Keratinocyte (primary cell): ENCODE results near the gene MTFMT. TPM values are rescaled to one million over a fixed set of nuclear protein-coding genes. Genes with fewer than 3 reads are reported as not detected.

Experiments
- DNase-seq: peaks from one replicate; pipeline ENCODE4 v3.0.0-alpha.2; 2011; ENCODE audit warnings: low read depth, missing footprints, low spot score
- FAIRE-seq: peaks from 2 replicates; lab custom pipeline; 2011; peaks lifted over from hg19 to GRCh38; lab: Jason Lieb, UNC
- H2AFZ ChIP-seq: 2 replicates; pipeline ENCODE4 v1.6.0; 2012; ENCODE audit warnings: low read length, control low read depth, inconsistent platforms; ENCODE audit not compliant: control insufficient read depth
- H3K27ac ChIP-seq: 2 replicates; pipeline ENCODE4 v1.5.1; 2011; ENCODE audit warnings: low read length; ENCODE audit not compliant: control insufficient read depth, insufficient read depth
- H3K27me3 ChIP-seq: 3 replicates; pipeline ENCODE4 v1.6.0; 2011; ENCODE audit warnings: low read length; ENCODE audit not compliant: control insufficient read depth, insufficient read depth; ENCODE audit errors: extremely low read depth
- H3K36me3 ChIP-seq, 2 experiments: 2 replicates in 1 of 2; 3 replicates in 1 of 2; pipeline ENCODE4 v1.5.1; 2011; ENCODE audit warnings: low read length in 2 of 2, mild to moderate bottlenecking in 1 of 2; ENCODE audit not compliant: control insufficient read depth in 2 of 2, insufficient read depth in 2 of 2; ENCODE audit errors: extremely low read depth in 1 of 2
- H3K4me1 ChIP-seq: 3 replicates; pipeline ENCODE4 v1.5.1; 2011; ENCODE audit warnings: low read length; ENCODE audit not compliant: control insufficient read depth, insufficient read depth; ENCODE audit errors: extremely low read depth
- H3K4me2 ChIP-seq: 3 replicates; pipeline ENCODE4 v1.6.0; 2011; ENCODE audit warnings: low read depth, low read length; ENCODE audit not compliant: control insufficient read depth, insufficient read depth; ENCODE audit errors: extremely low read depth
- H3K4me3 ChIP-seq, 3 experiments: fragments of 200-600 bp in 1 of 3; sonication (generic) in 1 of 3; 2 replicates in 2 of 3; 3 replicates in 1 of 3; pipeline ENCODE4 v1.5.1; 2011 to 2016; ENCODE audit warnings: low read length in 3 of 3, mild to moderate bottlenecking in 3 of 3, control low read depth in 2 of 3, inconsistent platforms in 1 of 3, low read depth in 1 of 3, mixed read lengths in 1 of 3, mixed run types in 1 of 3, moderate library complexity in 1 of 3; ENCODE audit not compliant: control insufficient read depth in 2 of 3, insufficient read depth in 2 of 3; ENCODE audit errors: extremely low read depth in 1 of 3
- H3K79me2 ChIP-seq: 2 replicates; pipeline ENCODE4 v1.6.0; 2012; ENCODE audit warnings: low read length; ENCODE audit not compliant: control insufficient read depth, insufficient read depth
- H3K9ac ChIP-seq: 3 replicates; pipeline ENCODE4 v1.6.0; 2011; ENCODE audit warnings: low read length; ENCODE audit not compliant: control insufficient read depth, insufficient read depth; ENCODE audit errors: extremely low read depth
- H3K9me1 ChIP-seq: 3 replicates; pipeline ENCODE4 v1.6.0; 2011; ENCODE audit warnings: low read length; ENCODE audit not compliant: control insufficient read depth, insufficient read depth; ENCODE audit errors: extremely low read depth
- H3K9me3 ChIP-seq: 2 replicates; pipeline ENCODE4 v1.5.1; 2012; ENCODE audit warnings: low read depth, low read length; ENCODE audit not compliant: control insufficient read depth
- H4K20me1 ChIP-seq: 3 replicates; pipeline ENCODE4 v1.6.0; 2011; ENCODE audit warnings: low read length; ENCODE audit not compliant: control insufficient read depth, insufficient read depth; ENCODE audit errors: extremely low read depth
- CTCF ChIP-seq, 3 experiments: IDR thresholded peaks in 1 of 3; conservative IDR thresholded peaks in 1 of 3; optimal IDR thresholded peaks in 1 of 3; 2 replicates in 2 of 3; 3 replicates in 1 of 3; pipeline versions ENCODE3 to v1.5.1; 2011; ENCODE audit warnings: low read length in 3 of 3, mild to moderate bottlenecking in 3 of 3, moderate library complexity in 2 of 3, control low read depth in 1 of 3, inconsistent platforms in 1 of 3; ENCODE audit not compliant: insufficient read depth in 2 of 3; ENCODE audit errors: extremely low read depth in 1 of 3
- EZH2 ChIP-seq: IDR thresholded peaks from one replicate; pipeline ENCODE4 v1.6.1; 2012; ENCODE audit warnings: inconsistent platforms, mild to moderate bottlenecking, low read length, moderate library complexity
- dilution Hi-C: fragments of 300-500 bp; cut with MboI; formaldehyde crosslinking; loops from one replicate; pipeline ENCODE4 v1.7.0; 2020; ENCODE audit warnings: low sequenced_read_pairs; ENCODE audit not compliant: extremely low pct_ligation_motif_present
- polyA plus RNA-seq, 5 experiments: library from polyadenylated mRNA; depleted of rRNA in 3 of 5; stranded (reverse) in 3 of 5; stranded (forward) in 1 of 5; unstranded in 1 of 5; fragments of >200 nt; gene quantifications; 1 replicate in 1 of 5; 2 replicates in 3 of 5; 3 replicates in 1 of 5; pipeline versions ENCODE4 v1.2.1 to v1.2.3, GENCODE V29; 2011 to 2012; ENCODE audit warnings: missing spikeins in 2 of 5, low read depth in 1 of 5, low replicate concordance in 1 of 5

MTFMT gene
- polyA plus RNA-seq, 1 donor (not counting 4 experiments of a cell fraction or from before 2014, with no cell fraction given) = 21.0 TPM

- Histone ChIP-seq H3K4me3 (no peak overlapping the region), H3K4me1 (no peaks in the 10 kb centered on the region), H3K27me3 (no peaks in the 10 kb centered on the region), H3K9me3 (no peaks in the 10 kb centered on the region), H3K79me2 (no peaks in the 10 kb centered on the region), H3K27ac (no peak overlapping the region), H3K9ac (no peak overlapping the region), H2AFZ (no peak overlapping the region), H3K36me3 (peaks cover 5 to 9% of the 10 kb centered on the region in 2 experiments), H3K9me1 (no peaks in the 10 kb centered on the region), H3K4me2 (no peak overlapping the region), H4K20me1 (no peaks in the 10 kb centered on the region)
- FAIRE-seq (no peak), DNase-seq (no peak)
- no peak for TF ChIP-seq EZH2
- TF ChIP-seq CTCF (optimal IDR thresholded peaks at IDR 0.05 in 1 of 3, IDR thresholded peaks at IDR 0.05 in 1 of 3, conservative IDR thresholded peaks at IDR 0.05 in 1 of 3; ENCODE audit: extremely low read depth in 1 of 3, insufficient read depth in 2 of 3, low read length in 3 of 3) = no peak
- dilution Hi-C loops = no loop called here
These were observed 54.0 kb downstream of the MTFMT start for GRCh38 chr15:64975390-64975789.

GRCh38 chr15:64970698-64971097 is 58.7 kb downstream of the MTFMT start:
- Histone ChIP-seq H3K4me2 (no peak overlapping the region), H3K9me3 (no peaks in the 10 kb centered on the region), H2AFZ (no peak overlapping the region), H3K27ac (no peak overlapping the region), H4K20me1 (no peaks in the 10 kb centered on the region), H3K9ac (no peak overlapping the region), H3K9me1 (no peaks in the 10 kb centered on the region), H3K4me1 (no peaks in the 10 kb centered on the region), H3K27me3 (no peaks in the 10 kb centered on the region), H3K79me2 (no peaks in the 10 kb centered on the region), H3K36me3 (peaks cover 5 to 9% of the 10 kb centered on the region in 2 experiments), H3K4me3 (no peak overlapping the region)
- no peak for FAIRE-seq
- no peak for DNase-seq
- dilution Hi-C loops = no loop called here
- TF ChIP-seq EZH2 = no peak
- no peak for TF ChIP-seq CTCF (optimal IDR thresholded peaks at IDR 0.05 in 1 of 3, IDR thresholded peaks at IDR 0.05 in 1 of 3, conservative IDR thresholded peaks at IDR 0.05 in 1 of 3; ENCODE audit: extremely low read depth in 1 of 3, insufficient read depth in 2 of 3, low read length in 3 of 3)
